Panc1 (cell line): ENCODE measurements around the gene ZNF692.

Experiments
- TF ChIP-seq, protein P1 (sequence below): fragments of 450-650 bp; IDR thresholded peaks from 2 replicates; pipeline ENCODE4 v1.5.1; 2017; ENCODE audit warnings: mild to moderate bottlenecking
- TF ChIP-seq, protein P2 (sequence below), 2 experiments: IDR thresholded peaks; 2 replicates each; pipeline ENCODE4 v1.6.1; 2011 to 2012; ENCODE audit warnings: low read depth in 2 of 2, control low read depth in 1 of 2, low read length in 1 of 2, mild to moderate bottlenecking in 1 of 2, moderate library complexity in 1 of 2; ENCODE audit not compliant: insufficient read depth in 1 of 2

DNA sequence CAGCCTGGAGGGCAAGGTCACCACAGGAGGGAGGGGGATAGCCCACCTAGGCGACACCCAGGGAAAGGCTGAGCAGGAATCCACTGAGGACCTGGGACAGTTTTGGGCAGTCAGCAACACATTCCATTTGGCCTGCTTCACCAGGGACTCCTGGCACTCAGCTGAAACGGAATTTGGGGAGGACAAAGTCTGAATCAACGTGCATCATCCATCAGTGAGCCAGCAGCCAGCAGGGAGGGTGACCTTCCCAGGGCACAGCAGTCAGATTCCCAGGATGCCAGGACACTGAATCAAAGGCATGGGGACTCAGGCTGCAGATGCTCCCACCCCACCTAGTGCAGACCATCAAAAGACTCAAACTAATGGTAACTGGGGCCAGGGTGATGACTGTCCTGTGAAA is 37.8 kb downstream of the ZNF692 start:
- TF ChIP-seq, protein P1, sequence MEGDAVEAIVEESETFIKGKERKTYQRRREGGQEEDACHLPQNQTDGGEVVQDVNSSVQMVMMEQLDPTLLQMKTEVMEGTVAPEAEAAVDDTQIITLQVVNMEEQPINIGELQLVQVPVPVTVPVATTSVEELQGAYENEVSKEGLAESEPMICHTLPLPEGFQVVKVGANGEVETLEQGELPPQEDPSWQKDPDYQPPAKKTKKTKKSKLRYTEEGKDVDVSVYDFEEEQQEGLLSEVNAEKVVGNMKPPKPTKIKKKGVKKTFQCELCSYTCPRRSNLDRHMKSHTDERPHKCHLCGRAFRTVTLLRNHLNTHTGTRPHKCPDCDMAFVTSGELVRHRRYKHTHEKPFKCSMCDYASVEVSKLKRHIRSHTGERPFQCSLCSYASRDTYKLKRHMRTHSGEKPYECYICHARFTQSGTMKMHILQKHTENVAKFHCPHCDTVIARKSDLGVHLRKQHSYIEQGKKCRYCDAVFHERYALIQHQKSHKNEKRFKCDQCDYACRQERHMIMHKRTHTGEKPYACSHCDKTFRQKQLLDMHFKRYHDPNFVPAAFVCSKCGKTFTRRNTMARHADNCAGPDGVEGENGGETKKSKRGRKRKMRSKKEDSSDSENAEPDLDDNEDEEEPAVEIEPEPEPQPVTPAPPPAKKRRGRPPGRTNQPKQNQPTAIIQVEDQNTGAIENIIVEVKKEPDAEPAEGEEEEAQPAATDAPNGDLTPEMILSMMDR = no peak
- TF ChIP-seq, protein P2, sequence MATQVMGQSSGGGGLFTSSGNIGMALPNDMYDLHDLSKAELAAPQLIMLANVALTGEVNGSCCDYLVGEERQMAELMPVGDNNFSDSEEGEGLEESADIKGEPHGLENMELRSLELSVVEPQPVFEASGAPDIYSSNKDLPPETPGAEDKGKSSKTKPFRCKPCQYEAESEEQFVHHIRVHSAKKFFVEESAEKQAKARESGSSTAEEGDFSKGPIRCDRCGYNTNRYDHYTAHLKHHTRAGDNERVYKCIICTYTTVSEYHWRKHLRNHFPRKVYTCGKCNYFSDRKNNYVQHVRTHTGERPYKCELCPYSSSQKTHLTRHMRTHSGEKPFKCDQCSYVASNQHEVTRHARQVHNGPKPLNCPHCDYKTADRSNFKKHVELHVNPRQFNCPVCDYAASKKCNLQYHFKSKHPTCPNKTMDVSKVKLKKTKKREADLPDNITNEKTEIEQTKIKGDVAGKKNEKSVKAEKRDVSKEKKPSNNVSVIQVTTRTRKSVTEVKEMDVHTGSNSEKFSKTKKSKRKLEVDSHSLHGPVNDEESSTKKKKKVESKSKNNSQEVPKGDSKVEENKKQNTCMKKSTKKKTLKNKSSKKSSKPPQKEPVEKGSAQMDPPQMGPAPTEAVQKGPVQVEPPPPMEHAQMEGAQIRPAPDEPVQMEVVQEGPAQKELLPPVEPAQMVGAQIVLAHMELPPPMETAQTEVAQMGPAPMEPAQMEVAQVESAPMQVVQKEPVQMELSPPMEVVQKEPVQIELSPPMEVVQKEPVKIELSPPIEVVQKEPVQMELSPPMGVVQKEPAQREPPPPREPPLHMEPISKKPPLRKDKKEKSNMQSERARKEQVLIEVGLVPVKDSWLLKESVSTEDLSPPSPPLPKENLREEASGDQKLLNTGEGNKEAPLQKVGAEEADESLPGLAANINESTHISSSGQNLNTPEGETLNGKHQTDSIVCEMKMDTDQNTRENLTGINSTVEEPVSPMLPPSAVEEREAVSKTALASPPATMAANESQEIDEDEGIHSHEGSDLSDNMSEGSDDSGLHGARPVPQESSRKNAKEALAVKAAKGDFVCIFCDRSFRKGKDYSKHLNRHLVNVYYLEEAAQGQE (IDR thresholded peaks at IDR 0.05; ENCODE audit: insufficient read depth in 1 of 2, low read depth in 2 of 2, low read length in 1 of 2) = no peak
